ENCODE results near the gene AGAP1. TPM values are rescaled to one million over a fixed set of nuclear protein-coding genes. Genes with fewer than 3 reads are reported as not detected.

The AGAP1 gene
- total and polyA plus RNA-seq, 9 donors: 5.7 to 32.2 (median 20.2) TPM

DNA sequence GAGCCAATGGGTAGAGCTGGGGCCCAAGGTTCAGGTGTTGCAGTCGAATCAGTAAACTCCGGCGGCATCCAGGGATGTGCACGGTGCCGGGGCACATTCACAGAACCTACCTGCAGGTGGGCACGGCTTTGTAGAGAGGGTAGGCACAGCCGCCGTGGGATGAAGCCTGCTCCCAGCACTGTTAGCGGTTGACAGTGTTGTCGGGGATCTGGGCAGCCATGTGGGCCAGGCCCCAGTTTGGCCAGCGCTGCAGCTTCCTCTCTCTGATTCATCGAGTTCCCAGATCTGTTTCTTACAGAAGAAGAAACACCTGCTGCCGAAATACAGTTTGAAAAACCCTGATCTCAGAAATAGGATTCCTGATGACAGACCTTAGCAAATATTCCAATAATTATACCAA is 274.8 kb downstream of the AGAP1 start:
- H3K4me3 ChIP-seq: no peak overlapping the region
- no peak overlapping the region for H3K27ac ChIP-seq
- WGBS, 3 donors: 89 to 95% (median 93%) methylated on average over 13 of the region's 13 CpGs
- TF ChIP-seq EP300 (IDR thresholded peaks at IDR 0.05) (no peak), POLR2A (IDR thresholded peaks at IDR 0.05) (no peak)
- TF ChIP-seq, protein P1, sequence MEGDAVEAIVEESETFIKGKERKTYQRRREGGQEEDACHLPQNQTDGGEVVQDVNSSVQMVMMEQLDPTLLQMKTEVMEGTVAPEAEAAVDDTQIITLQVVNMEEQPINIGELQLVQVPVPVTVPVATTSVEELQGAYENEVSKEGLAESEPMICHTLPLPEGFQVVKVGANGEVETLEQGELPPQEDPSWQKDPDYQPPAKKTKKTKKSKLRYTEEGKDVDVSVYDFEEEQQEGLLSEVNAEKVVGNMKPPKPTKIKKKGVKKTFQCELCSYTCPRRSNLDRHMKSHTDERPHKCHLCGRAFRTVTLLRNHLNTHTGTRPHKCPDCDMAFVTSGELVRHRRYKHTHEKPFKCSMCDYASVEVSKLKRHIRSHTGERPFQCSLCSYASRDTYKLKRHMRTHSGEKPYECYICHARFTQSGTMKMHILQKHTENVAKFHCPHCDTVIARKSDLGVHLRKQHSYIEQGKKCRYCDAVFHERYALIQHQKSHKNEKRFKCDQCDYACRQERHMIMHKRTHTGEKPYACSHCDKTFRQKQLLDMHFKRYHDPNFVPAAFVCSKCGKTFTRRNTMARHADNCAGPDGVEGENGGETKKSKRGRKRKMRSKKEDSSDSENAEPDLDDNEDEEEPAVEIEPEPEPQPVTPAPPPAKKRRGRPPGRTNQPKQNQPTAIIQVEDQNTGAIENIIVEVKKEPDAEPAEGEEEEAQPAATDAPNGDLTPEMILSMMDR (IDR thresholded peaks at IDR 0.05): no peak
- H3K36me3 ChIP-seq: no peaks in the 10 kb centered on the region
- H3K27me3 ChIP-seq: no peaks in the 10 kb centered on the region
- intact Hi-C loops (cut with DNase I): no loop called here
- H3K9me3 ChIP-seq: no peaks in the 10 kb centered on the region
- no peaks in the 10 kb centered on the region for H3K4me1 ChIP-seq (ENCODE audit: insufficient read depth)
- no peak for DNase-seq

DNA sequence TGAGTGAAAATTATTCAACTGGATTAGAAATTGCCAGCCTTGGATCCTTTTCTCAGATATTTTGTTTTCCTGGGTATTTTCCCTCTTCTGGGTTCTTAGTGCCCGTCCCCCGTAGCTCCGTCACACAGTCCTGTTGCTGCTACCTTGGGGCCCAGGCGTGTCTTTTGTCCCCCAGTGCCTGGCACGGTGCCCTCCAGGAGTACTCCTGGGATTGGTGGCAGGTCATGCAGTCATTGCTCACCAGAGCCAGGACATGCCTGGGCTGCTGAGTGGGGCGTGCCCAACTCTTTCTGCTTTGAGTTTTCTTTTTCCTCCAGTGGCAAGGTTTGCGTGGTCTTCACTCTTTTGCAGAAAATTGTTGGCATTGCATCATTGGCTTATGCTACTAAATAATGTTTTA is 275.2 kb downstream of the AGAP1 start:
- TF ChIP-seq POLR2A (IDR thresholded peaks at IDR 0.05) (no peak), EP300 (IDR thresholded peaks at IDR 0.05) (no peak)
- TF ChIP-seq, protein P1 (IDR thresholded peaks at IDR 0.05): no peak
- intact Hi-C loops (cut with DNase I): no loop called here

DNA sequence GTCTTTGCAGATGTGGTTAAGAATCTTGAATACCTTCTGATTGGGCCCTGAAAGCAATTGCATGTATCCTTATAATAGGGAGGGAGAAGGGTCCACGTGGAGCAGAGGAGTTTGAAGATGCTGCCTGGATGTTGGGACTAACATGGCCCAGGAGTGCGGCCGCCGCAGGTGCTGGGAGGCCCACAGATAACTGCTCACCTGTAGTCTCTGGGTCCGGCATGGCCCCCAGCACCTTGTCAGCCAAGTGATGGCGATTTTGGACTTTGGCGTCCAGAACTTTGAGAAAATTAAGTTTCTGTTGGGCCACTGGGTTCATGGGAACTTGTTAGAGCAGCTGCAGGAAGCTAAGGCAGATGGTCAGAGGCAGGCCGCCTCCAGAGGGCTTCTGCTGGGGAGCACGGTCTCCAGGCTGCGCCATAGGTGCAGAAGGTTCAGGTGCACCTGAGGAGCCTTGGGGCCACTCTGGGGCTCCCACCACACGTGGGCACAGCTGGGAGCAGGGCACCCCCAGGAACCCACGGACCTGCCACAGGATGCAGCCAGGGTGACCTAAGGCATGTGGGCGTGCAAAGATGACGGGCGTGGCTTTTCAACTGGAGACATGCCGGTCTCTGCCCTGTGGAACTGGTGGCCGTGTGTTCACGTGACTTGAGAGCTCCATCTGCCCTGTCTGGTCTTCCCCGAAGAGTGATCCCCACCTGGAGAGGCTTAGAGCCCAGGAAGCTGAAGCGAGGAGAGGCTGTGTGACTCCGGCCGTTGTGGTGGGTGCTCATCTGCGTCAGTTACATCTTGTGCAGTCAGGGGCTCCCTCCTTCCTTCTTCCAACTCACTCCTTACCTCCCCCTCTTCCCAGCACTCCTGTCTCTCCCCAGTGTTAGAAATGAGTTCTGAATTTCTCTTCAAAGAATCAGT is 277.3 kb downstream of the AGAP1 start:
- DNase-seq: no peak
- Histone ChIP-seq H3K4me1 (ENCODE audit: insufficient read depth) (no peaks in the 10 kb centered on the region), H3K27ac (no peak overlapping the region), H3K36me3 (no peaks in the 10 kb centered on the region), H3K27me3 (no peaks in the 10 kb centered on the region), H3K4me3 (no peak overlapping the region), H3K9me3 (no peaks in the 10 kb centered on the region)
- TF ChIP-seq POLR2A (IDR thresholded peaks at IDR 0.05) (no peak), EP300 (IDR thresholded peaks at IDR 0.05) (no peak)
- TF ChIP-seq, protein P1 (IDR thresholded peaks at IDR 0.05): no peak
- intact Hi-C loops (cut with DNase I): no loop called here
- 95% methylated on average over 23 of the region's 23 CpGs for WGBS, 3 donors

More for the DNA sequence above, 275.2 kb downstream of the AGAP1 start:
- no peak for DNase-seq
- 95 to 96% (median 96%) methylated on average over 7 of the region's 7 CpGs for WGBS, 3 donors
- Histone ChIP-seq H3K36me3 (no peaks in the 10 kb centered on the region), H3K27me3 (no peaks in the 10 kb centered on the region), H3K4me3 (no peak overlapping the region), H3K9me3 (no peaks in the 10 kb centered on the region), H3K4me1 (ENCODE audit: insufficient read depth) (no peaks in the 10 kb centered on the region), H3K27ac (no peak overlapping the region)

DNA sequence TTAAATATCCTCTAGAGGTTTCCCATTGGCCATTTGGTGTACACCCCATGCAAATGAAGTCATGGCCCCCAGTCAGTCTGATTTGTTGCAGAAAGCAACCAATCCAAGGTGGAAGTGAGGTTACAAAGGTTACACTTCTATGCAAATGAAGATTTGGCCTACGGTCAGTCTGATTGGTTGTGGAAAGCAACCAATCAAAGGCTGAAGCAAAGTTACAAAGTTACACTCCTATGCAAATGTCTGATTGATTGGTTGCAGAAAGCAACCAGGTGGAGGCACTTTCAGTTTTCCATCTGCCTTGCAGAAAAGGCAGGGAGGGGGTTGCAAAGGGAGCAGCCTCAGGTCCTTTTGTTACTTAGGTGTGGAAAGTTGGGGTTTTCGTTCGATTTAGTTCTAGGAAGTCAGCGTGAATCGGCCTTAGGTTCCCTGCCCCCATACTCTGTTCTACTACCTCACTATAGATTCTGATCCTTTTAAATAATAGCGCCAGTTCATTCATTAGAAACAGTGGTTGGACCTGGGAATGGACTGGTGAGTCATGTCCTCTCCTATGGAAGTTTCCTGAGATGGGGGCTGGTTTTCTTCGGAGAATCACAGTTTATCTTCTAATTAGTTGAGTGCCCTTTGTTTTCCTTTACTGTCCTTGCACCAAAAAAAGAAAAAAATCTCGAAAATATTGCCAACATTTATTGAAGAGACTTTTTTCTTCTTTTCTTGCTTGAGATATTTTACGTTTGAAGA is 279.5 kb downstream of the AGAP1 start:
- intact Hi-C loops (cut with DNase I): no loop called here
- 86 to 90% (median 89%) methylated on average over 9 of the region's 9 CpGs for WGBS, 3 donors
- Histone ChIP-seq H3K36me3 (no peaks in the 10 kb centered on the region), H3K4me3 (no peak overlapping the region), H3K4me1 (ENCODE audit: insufficient read depth) (no peaks in the 10 kb centered on the region), H3K27me3 (no peaks in the 10 kb centered on the region), H3K9me3 (no peaks in the 10 kb centered on the region), H3K27ac (no peak overlapping the region)
- TF ChIP-seq, protein P1 (IDR thresholded peaks at IDR 0.05): no peak
- TF ChIP-seq EP300 (IDR thresholded peaks at IDR 0.05) (no peak), POLR2A (IDR thresholded peaks at IDR 0.05) (no peak)
- no peak for DNase-seq
